ENCODE data around the gene PALM3. TPM values are rescaled to one million over a fixed set of nuclear protein-coding genes. Genes with fewer than 3 reads are reported as not detected.
"Not testable (repeated sequence)": the region's sequence is repeated elsewhere in the genome, so short reads cannot be mapped to it uniquely, and the experiment has no call there.

PALM3 gene
- polyA plus RNA-seq, 1 donor = 21.2 TPM

DNA sequence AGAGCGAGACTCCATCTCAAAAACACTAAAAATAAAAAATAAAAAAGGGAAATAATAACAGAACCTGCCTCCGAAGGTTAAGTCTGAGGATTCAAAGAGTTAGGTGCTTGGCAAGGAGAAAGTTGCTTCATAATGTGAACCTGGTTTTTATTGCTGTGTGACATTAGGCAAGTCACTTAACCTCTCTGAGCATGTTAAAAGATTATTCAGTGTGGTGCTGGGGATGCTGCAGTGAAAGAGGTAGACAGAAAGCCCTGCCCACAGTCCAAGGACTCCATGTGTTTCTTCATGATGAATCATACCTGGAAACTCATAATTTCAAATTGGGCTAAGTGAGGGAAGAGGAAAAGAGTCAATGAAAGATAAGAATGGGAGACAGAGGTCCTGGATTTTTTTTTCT, 27.9 kb downstream of the PALM3 start:
- no peak for DNase-seq

DNA sequence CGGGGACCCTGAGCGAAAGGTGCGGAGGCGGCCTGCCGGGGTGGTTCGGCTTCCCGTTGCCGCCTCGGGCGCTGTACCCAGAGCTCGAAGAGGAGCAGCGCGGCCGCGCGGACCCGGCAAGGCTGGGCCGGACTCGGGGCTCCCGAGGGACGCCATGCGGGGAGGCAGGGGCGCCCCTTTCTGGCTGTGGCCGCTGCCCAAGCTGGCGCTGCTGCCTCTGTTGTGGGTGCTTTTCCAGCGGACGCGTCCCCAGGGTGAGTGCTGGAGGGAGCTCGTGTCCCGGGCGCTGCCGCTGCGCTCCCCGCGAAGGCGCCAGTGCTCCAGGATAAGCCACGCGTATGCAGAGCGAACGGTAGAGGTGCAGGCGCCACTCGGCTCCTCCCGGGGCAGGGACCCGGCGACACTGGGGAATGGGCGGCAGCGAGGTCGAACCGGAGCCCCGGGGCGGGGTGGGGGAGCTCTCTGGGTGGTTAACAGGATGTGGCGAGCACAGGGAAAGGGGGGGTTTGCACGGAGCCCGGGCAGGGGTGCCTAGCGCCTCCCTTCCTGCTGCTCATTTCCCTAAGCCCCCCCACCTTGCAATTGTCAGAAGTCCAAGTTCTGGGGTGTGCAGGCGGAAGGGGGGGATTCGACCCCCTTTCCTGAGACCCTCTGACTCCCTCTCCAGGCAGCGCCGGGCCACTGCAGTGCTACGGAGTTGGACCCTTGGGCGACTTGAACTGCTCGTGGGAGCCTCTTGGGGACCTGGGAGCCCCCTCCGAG, 30.0 kb downstream of the PALM3 start, which contains the start of gene IL27RA:
Gene IL27RA, plus strand, starts transcription at position 44 of the 762 bp plus-strand sequence. Its CDS starts 111 bp downstream, at position 155.
- DNase-seq = peak; percentile 60

DNA sequence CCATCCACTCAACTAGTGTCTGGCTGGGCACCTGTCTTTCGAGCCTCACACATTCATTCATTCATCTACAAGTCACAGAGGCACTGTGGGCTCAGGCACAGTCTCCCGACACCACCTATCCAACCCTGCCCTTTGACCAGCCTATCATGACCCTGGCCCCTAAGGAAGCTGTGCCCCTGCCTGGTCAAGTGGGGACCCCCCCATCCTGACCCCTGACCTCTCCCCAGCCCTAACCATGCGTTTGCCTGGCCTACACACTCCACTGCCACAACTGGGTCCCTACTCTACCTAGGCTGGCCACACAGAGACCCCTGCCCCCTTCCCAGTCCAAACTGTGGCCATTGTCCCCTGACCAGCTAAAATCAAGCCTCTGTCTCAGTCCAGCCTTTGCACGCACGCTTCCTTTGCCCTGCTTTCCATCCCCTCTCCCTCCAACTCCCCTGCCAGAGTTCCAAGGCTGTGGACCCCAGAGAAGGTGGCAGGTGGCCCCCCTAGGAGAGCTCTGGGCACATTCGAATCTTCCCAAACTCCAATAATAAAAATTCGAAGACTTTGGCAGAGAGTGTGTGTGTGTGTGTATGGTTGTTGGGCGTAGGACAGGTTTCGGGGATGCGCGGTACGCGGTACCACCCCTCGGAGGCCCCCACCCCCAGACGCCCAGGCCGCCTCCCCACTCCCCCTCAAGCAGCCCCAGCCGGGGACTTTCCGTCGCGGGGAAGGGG, 30.7 kb downstream of the PALM3 start:
- DNase-seq = no peak

DNA sequence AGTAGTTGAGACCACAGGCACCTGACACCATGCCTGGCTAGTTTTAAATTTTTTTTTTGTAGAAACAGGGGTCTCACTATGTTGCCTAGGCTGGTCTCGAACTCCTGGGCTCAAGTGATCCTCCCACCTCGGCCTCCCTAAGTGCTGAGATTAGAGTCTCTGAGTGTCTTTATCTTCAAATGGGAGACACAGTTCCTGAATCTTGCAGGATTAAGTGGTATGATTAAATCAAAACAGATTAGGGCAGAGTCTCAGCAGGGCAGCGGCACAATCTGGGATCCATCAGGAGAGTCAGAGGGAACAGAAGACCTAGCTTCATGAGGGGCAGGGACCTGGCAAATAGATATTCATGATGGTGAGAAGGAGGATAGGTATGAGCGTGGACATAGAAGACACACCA, 33.0 kb downstream of the PALM3 start:
- DNase-seq = no peak

DNA sequence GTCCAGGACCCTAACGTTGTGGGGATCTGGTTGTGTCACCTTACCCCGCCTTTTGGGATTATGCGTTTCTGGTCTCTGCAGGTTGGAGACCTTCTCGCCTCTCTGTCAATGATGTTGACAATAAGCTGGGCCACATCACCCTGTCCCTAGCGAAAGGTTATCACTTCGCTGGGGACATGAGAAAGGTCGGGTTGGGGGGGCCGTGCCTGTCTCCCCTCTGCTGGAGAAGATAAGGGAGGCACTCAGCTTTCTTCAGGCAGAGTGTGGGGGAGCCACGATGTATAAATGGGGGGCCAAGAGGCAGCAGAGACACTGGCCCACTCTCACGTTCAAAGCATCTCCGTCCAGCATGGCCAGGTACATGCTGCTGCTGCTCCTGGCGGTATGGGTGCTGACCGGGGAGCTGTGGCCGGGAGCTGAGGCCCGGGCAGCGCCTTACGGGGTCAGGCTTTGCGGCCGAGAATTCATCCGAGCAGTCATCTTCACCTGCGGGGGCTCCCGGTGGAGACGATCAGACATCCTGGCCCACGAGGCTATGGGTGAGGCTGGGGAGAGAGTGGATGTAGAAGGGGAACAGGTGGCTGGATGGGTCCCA, 33.9 kb downstream of the PALM3 start, which contains the start of gene RLN3:
Gene RLN3, plus strand, starts transcription at position 293 of the 595 bp plus-strand sequence. Its CDS starts 57 bp downstream, at position 350.
- DNase-seq = no peak

DNA sequence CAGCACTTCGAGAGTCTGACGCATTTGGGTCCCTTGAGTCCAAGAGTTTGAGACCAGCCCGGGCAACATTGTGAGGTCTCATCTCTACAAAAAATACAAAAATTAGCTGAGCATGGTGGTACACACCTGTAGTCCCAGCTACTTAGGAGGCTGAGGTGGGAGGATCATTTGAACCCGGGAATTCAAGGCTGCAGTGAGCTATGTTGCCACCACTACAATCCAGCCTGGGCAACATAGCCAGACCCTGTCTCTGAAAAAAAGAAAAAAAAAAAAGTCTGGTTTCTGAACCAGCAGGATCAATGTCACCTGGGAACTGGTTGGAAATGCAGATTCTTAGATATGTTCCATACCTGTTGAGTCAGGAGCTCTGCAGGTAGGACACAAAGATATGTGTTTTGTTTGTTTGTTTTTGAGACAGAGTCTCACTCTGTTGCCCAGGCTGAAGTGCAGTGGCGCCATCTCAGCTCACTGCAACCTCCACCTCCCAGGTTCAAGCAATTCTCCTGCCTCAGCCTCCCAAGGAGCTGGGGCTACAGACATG, 35.2 kb downstream of the PALM3 start:
- not testable (repeated sequence) for DNase-seq

- DNase-seq = no peak
Measured at GRCh38 chr19:14023404-14024235, 38.3 kb downstream of the PALM3 start.

GRCh38 chr19:14022469-14022868, 39.4 kb downstream of the PALM3 start:
- DNase-seq = no peak

DNA sequence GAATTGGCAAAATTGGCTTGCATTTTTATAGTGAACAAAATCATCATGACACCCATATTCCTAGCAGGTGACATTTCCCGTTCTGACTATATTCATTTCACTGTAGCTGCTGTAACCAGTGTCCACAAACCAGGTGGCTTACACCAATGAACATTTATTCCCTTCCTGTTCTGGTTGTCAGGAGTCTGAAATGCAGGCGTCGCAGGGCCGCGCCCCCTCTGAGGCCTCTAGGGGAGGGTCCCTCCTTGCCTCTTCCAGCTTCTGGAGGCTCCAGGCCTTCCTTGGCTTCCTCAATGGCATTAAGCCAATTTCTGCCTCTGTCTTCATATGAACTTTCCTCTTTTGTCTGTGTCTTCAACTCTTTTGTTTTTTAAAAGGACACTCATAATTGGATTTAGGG, 40.4 kb downstream of the PALM3 start:
- DNase-seq = no peak

GRCh38 chr19:14019739-14020138, 42.1 kb downstream of the PALM3 start:
- not testable (repeated sequence) for DNase-seq

GRCh38 chr19:14019100-14019499, 42.8 kb downstream of the PALM3 start:
- no peak for DNase-seq

DNA sequence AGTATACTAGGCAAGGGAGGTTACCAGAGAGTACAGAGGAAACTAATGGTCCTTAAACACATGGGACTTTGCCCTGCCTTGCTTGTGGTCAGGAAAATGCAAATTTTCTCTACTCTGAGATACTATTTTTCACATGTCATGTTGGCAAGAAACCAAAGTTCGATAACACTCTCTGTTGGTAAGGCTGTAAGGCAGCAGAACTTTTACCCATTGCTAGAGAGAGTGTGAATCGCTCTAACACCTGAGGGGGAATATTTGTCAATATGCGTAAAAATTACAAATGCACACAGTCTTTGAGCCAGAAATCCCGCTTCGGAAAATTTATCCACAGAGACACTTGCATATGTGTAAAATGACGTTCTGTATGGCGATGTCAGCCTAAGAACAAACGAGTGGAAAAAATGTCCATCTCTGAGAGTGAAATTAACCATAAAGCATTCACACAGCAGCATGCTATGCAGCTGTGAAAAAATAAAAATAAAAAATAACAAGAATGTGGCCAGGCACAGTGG, 46.3 kb downstream of the PALM3 start:
- no peak for DNase-seq

DNA sequence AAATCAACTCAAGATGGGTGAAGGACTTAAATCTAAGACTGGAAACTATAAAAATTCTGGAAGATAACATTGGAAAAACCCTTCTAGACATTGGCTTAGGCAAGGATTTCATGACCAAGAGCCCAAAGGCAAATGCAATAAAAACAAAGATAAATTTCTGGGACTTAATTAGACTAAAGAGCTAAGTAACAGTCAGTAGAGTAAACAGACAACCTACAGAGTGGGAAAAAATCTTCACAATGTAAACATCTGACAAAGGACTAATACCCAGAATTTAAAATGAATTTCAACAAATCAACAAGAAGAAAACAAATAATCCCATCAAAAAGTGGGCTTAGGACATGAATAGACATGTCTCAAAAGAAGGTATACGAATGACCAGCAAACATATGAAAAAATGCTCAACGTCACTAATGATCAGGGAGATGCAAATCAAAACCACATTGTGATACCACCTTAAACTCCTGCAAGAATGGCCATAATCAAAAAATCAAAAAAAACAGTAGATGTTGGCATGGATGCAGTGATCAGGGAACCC, 49.4 kb downstream of the PALM3 start:
- DNase-seq = no peak

DNA sequence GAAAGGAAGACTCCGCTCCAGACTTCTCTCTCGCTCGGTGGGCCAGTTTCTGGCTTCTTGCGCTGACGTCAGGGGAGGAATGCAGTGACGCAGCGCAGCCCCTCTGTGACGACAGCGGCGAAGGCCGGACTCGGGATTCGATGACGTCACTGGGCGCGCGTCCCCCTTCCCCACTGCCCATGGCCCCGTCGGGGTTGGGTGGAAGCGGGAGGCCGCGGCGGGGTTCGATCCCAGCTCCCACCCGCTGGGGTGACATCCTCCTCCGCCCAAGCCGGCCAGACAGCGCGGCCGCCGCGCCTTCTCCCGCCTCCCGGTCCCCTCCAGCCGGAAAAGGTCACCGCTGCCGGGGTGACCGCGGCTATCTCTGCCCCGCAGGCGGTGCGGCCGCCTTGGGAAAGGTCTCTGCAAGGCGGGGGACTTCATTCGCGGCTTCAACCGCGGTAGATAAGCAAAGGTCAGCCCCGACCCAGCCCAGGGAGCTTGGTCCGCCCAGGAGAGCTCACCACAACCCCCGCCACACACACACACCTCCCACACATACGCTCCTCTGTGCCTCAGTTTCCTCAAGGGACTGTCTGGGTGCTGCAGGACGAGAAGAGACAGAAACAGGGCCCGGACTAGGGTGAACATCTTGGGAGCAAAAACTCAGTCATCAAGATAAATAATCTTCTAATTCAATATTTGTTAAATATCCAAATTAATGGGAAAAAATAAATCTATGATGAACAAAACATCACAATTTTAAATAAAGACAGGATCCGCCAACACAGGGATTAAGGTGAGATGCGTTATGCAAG, 54.9 kb downstream of the PALM3 start:
- DNase-seq = no peak

- DNase-seq = peak; percentile 99
Measured at GRCh38 chr19:14006085-14006765, 55.7 kb downstream of the PALM3 start, which contains the start of gene RFX1. TSS of gene RFX1 (minus strand) at chr19:14006320. CDS start at chr19:13993843, 12,477 bp downstream.

DNA sequence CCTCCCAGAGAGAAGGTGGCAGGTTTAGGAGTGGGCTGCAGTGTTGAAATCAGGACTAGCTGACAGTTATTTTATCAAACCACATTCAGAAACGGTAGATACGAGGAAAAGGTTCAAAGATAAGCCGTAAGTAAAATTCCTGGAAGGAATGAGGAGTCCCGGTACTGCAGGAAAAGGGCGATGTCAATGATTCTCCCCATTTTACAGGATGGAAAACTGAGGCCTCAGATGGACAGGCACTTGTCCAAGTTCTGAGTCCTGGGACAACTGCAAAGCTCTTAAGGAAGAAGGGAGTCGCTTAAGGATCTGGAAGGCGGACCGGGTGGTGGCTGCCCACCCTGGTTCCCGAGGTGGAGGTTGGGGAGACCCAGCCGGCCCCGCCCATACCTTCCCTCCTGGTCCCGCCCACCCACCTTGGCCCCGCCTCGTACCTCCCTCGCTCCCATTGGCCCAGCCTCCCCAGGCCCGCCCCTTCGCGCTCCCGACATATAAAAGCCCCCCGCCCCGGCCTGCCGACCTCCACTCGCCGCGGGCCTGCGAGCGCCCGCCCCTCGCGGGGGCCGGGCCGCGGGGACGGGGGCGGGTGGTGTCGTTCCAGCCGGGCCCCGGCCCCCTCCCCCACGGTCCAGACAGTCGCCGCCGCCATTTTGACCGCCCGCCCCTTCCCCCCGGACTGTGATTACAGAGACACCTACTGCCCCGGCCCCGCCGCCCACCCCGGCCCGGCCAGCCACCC, 56.4 kb downstream of the PALM3 start:
- peak; percentile 87 for DNase-seq

GRCh38 chr19:14004619-14005348, 57.1 kb downstream of the PALM3 start:
- DNase-seq = no peak

Data from left kidney (tissue), 2 donors.